OCI-LY7 (cell line): Measurements from ENCODE around the gene AFF3.

Experiments used
- CTCF ChIP-seq: fragments of 200-600 bp; sonication (generic); conservative IDR thresholded peaks from 2 replicates; pipeline ENCODE4 v1.5.1; 2014; ENCODE audit warnings: mild to moderate bottlenecking, antibody characterized with exemption, low read length, moderate library complexity, mixed read lengths
- EZH2phosphoT487 ChIP-seq: fragments of 200-600 bp; sonication (generic); IDR thresholded peaks from 2 replicates; pipeline ENCODE4 v1.6.1; 2018; ENCODE audit warnings: low read depth, borderline replicate concordance, mild to moderate bottlenecking, mixed run types, antibody characterized with exemption, low read length, moderate library complexity, mixed read lengths

- TF ChIP-seq CTCF (no peak), EZH2phosphoT487 (no peak)
Measured at GRCh38 chr2:99514357-99514756, 628.0 kb downstream of the AFF3 start.
